T1000 (cell line): ENCODE data around the gene LIPE.

ENCODE experiments used
- DNase-seq: peaks from one replicate; lab custom pipeline; 2025; ENCODE audit warnings: mixed read lengths; lab: John Stamatoyannopoulos, UW

The LIPE gene

DNA sequence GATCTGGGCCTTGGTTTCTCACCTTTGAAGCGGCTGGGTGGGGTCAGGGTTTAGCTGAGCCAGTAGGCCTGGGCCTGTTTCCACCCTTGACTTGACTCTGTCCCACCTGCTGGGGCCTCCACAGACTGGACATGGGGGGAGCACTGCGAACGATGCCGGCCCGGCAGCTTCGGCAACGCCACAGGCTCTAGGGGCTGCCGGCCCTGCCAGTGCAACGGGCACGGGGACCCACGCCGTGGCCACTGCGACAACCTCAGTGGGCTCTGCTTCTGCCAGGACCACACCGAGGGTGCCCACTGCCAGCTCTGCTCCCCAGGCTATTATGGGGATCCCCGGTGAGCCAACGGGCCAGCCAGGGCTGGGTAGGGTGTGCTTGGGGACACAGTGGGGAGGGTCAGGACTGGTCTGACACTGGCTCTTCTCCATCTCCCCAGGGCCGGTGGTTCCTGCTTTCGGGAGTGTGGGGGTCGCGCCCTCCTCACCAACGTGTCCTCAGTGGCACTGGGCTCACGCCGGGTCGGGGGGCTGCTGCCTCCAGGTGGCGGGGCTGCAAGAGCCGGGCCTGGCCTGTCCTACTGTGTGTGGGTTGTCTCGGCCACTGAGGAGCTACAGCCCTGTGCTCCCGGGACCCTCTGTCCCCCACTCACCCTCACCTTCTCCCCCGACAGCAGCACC lies 73.7 kb downstream of the LIPE start:
- no peak for DNase-seq

DNA sequence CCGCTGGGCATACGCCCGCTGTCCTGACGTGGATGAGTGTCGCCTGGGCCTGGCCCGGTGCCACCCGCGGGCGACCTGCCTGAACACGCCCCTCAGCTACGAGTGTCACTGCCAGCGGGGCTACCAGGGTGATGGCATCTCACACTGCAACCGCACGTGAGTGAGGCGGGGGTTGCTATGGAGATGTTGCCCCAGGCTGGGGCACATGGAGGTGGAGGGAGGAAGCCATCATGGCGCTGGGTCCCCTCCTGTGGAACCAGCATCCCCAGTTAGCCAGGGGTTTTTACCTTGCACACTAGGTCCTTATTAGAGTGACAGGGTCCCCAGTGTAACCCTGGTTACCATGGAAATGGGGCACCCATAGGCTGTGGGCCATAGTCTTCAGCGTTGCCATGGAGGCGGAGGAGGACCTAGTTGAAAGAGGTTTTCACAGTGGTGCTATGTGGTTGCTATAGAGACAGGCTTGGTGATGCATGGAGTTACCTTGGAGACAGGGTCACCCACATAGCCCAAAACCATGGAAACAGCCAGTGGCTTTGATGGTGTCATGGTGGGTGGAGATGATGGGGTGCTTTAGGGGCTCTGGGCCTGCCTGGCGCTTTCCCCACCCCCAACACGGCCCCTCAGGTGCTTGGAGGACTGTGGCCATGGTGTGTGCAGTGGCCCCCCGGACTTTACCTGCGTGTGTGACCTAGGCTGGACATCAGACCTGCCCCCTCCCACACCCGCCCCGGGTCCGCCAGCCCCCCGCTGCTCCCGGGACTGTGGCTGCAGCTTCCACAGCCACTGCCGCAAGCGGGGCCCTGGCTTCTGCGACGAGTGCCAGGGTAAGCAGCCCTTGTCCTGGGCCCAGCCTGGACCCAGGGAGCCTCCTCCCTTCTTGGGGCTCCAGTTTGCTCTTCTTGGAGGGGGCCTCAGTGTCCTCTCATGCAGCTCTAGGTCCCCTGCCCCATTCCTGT lies 74.6 kb downstream of the LIPE start:
- no peak for DNase-seq
